Left lobe of liver (tissue), 2 donors: Measurements from ENCODE around the gene FLOT1. TPM values are rescaled to one million over a fixed set of nuclear protein-coding genes. Genes with fewer than 3 reads are reported as not detected.

Experiments
- ATAC-seq: fragments of 200-7000 bp; cut with Tn5 transposase; one replicate; pipeline ENCODE4 v1.9.1; 2020; ENCODE audit warnings: mild to moderate bottlenecking, moderate library complexity
- DNase-seq: peaks from one replicate; pipeline ENCODE4 v3.0.0-alpha.2; 2020; ENCODE audit warnings: low spot score
- total RNA-seq: library from RNA; stranded (reverse); gene quantifications from one replicate; pipeline ENCODE4 v1.2.1, GENCODE V29; 2021
- donor health status: DM: no; HTN: no; CAD: no; lungs with moderate emphysema.
- donor health status: DM: no; HTN: yes; CAD: no.

FLOT1 gene
- 45.9 TPM for total RNA-seq

- DNase-seq (peak; percentile 100), ATAC-seq (peak; percentile 87)
Measured at GRCh38 chr6:30742316-30743098, at the start of gene FLOT1. Gene FLOT1 (minus strand): TSS chr6:30742687. CDS start chr6:30742189, 498 bp downstream.

- no peak for ATAC-seq
- DNase-seq: no peak
Measured at GRCh38 chr6:30790724-30791383, 48.4 kb upstream of the FLOT1 start.

GRCh38 chr6:30789606-30790005, 47.1 kb upstream of the FLOT1 start:
- no peak for DNase-seq
- ATAC-seq: no peak

- DNase-seq: no peak
- no peak for ATAC-seq
Measured at GRCh38 chr6:30787954-30788353, 45.5 kb upstream of the FLOT1 start.

- DNase-seq: no peak
Measured at GRCh38 chr6:30782425-30783014, 40.0 kb upstream of the FLOT1 start.

GRCh38 chr6:30781743-30782424, 39.4 kb upstream of the FLOT1 start:
- ATAC-seq (peak; percentile 77), DNase-seq (peak; percentile 97)

More at GRCh38 chr6:30782425-30783014, 40.0 kb upstream of the FLOT1 start:
- ATAC-seq: peak; percentile 39

GRCh38 chr6:30781395-30781742, 38.9 kb upstream of the FLOT1 start:
- ATAC-seq (no peak), DNase-seq (no peak)

- ATAC-seq: no peak
- no peak for DNase-seq
Measured at GRCh38 chr6:30780642-30780920, 38.1 kb upstream of the FLOT1 start.

- ATAC-seq (no peak), DNase-seq (no peak)
Measured at GRCh38 chr6:30779850-30780641, 37.6 kb upstream of the FLOT1 start.

- ATAC-seq: no peak
- no peak for DNase-seq
Measured at GRCh38 chr6:30778001-30778635, 35.6 kb upstream of the FLOT1 start.

- no peak for DNase-seq
- no peak for ATAC-seq
Measured at GRCh38 chr6:30777155-30777485, 34.6 kb upstream of the FLOT1 start.

GRCh38 chr6:30776390-30777154, 34.1 kb upstream of the FLOT1 start:
- DNase-seq (no peak), ATAC-seq (no peak)

- DNase-seq: no peak
- ATAC-seq: no peak
Measured at GRCh38 chr6:30775104-30775503, 32.6 kb upstream of the FLOT1 start.

GRCh38 chr6:30774701-30775100, 32.2 kb upstream of the FLOT1 start:
- DNase-seq: no peak
- ATAC-seq: no peak

GRCh38 chr6:30770592-30770991, 28.1 kb upstream of the FLOT1 start:
- DNase-seq (no peak), ATAC-seq (no peak)

GRCh38 chr6:30769853-30770524, 27.5 kb upstream of the FLOT1 start:
- no peak for DNase-seq
- no peak for ATAC-seq

GRCh38 chr6:30769088-30769852, 26.8 kb upstream of the FLOT1 start:
- no peak for DNase-seq
- ATAC-seq: no peak

GRCh38 chr6:30768634-30769087, 26.2 kb upstream of the FLOT1 start:
- ATAC-seq (no peak), DNase-seq (no peak)

GRCh38 chr6:30767944-30768301, 25.4 kb upstream of the FLOT1 start:
- DNase-seq (no peak), ATAC-seq (no peak)
